HG03460 (cell line): Measurements from ENCODE around the gene MOCOS.

Experiments
- ATAC-seq: cut with Tn5 transposase; IDR thresholded peaks from one replicate; pipeline ENCODE4 v1.9.1; 2021; ENCODE audit not compliant: unreplicated experiment

MOCOS gene

DNA sequence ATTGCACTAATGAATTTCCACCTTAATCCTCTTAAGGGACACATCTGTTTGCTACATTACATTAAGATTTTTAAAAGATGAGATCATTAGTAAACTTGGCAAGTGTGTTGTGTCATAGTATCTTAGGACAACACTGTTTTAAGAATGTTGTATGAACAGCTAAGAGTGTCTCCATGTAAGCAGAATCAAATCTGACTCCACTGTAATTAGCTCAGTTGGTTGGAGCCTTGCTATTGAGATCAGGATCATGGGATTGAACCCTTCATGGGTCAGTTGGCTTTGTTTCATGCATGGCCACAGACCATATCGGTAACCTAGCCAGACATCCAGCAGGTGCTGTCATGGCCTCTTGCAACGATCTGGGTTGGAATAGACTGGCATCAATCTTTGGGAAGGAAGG is 115.4 kb downstream of the MOCOS start:
- ATAC-seq = no peak

DNA sequence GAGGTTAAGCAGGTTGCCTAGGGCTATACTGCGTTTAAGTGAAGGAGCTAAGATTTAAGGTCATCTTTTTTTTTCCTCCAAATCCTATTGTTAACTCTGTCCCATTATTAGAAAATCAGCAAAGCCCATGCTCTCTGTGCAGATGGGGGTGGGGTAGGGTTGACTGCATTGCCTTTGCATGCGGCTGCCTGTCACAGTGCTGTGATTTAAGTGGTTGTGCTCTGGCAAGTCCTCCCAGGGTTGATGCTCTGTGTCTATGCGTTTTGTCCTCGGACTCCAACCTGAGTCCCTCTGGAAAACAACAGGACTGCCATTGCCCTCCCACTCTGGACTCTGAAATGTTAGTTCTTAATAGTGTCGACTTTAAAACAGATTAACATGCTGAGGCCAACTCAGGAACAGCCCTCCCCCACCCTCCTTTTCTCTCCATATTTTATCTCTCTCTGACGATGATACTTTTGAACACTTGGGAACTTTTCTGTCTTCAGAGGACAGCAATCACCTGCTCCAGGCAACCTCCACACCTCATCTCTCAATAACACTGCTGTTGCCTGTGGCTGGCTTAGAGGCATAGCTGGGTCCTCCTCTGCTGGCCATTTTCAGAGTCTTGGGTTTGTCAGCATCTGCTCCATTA is 116.0 kb downstream of the MOCOS start:
- ATAC-seq = no peak

DNA sequence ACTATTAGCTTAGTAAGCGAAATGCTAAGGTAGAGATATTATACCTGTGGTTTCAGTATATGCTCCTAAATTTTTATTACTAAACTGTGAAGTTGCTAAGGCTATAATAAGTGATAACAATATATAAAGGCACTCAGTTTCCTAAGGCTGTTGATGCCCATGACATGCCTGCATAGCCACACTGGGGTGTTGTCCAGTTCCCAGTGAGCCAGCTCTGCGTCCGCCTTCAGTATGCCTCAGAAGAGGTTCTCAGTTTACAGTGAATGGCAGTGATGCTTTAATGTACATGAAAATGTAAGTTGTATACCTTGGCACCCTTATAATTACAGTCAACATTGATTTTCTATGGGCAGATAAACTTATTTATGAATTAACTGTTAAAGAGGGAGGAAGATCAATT is 117.4 kb downstream of the MOCOS start:
- no peak for ATAC-seq

DNA sequence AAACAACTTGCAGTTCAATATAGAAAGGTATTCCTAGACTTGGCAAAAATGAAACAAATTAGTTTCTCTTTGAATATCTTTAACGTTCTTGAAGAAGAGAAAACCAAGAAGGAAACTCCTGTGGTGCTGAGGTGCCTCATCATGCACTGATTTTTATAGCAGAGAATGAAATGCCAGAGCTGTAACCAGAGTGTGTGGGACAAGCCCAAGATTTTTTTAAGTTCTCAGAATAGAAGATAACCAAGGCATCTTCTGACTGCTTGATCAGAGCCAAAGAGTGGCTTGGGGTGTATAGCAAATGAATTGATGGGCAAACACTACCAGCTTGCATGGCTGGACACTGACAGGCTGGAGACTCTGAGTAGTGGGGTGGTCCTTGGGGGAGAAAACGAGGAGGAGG is 118.1 kb downstream of the MOCOS start:
- ATAC-seq = no peak

DNA sequence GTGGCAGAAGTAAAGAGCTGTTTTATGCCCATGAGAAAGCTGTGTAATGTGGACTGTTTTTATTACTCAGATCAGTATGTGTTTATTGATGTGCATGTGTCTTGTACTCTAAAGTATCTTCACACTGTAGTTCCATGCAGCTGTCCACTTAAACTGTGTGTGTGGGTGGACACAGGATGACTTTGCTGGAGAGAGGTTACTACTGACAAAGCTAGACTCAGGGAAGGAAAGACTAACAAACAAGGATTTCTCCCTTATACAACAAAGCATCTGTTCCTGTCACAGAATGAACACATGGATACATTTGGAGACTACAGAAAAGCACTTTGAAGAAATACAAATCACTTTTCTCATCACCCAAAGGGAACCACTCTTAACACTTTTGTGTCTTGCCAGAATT is 120.2 kb downstream of the MOCOS start:
- no peak for ATAC-seq

DNA sequence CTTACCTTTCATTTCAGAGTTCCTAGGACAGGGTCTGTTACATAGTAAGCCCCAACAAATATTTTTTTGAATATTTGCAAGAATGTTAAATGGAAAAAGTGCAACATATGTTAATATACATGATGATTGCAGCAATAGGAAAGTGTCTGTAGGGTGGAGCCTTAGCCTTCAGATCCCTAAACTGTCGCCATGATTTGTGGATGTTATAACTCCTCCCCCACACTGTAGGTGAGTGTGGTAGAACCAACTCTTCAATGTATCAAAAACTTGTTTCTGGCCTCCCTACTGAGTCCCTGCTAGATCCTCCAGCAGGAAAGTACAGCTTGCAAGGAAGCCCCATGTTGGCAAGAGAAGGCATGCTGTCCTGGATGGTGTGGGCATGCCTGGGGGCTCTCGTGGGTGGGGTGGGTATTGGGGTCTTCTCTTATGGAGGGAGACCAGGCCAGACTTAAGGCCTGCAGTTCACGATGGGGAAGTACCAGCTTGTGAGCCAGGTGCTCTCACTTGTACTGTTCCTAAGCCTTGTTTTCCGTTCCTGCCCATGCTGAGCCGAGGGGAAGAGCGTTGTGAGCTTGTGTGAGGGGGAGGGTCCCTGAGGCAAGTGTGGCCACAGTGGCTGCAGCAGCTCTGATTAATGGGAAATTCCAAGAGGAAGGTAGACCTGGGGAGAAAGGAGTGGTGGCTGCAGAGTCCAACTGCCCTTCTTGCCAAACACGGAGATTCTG is 121.6 kb downstream of the MOCOS start:
- no peak for ATAC-seq

DNA sequence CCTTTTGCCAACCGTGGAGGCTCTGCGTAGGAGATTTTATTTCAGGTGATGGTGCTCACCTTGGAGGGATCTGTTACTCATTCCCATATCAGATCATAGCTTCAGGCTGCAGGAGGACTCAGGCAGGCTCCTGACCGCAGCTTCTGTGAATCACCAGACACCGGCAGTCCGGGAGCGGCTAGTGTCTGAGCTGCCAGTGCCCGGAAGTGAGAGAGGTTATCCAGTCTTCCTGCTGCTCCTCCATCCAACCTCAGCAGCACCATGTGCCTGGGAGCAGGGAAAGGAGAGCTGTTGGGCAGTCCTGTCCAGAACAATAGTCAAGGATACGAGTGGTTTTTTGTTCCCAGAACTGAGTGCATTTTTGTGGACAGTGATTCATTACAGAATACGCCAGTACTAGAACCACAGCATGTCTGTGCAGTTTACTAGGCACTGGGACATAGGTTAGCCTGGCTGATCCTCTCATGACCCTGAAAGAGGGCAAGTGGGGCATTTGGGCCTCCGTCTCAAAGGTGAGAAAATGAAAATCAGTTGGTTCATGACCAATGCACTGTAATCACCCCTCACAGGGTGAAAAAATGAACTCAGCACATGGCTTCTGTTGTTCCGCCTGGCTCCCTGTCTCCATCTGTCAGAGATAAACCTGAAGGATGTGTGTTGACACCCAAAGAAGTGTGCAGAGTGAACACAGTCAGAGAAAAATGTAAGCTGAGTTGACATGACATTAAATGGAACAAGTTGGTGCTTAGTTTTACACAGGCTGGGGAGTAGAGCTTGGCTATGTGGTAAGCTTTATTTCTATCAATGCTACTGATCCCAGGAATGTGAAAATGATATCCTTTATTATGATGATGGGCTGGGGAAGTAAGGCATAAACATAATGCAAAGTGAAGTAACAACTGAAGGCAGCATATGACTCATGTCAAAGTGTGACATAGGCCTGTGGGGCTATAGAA is 122.4 kb downstream of the MOCOS start:
- no peak for ATAC-seq

DNA sequence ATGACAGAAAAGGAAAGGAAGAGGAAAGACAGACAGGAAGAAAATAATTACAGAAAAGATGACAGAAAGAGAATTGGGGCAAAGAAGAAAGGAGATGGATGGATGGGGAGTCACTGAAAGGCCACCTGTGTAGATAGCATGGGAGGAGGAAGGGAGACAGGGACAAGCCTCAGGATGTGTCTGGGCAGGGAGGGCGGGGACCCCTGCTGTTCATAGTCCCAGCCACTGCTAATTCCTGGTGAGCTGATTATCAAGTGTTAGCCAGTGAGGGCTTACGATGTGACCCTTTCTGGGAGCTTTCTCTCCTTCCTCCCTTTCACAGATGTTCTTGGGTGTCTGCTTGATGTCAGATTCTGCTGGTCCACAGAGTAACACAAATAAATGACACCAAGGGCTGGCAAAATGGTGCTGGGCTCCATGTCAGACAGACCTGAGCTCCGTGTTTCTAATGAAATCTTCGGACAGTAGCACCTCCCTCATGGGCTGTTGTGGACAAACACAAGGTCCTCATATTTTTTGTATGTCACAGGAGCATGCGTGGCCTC is 123.8 kb downstream of the MOCOS start:
- no peak for ATAC-seq

DNA sequence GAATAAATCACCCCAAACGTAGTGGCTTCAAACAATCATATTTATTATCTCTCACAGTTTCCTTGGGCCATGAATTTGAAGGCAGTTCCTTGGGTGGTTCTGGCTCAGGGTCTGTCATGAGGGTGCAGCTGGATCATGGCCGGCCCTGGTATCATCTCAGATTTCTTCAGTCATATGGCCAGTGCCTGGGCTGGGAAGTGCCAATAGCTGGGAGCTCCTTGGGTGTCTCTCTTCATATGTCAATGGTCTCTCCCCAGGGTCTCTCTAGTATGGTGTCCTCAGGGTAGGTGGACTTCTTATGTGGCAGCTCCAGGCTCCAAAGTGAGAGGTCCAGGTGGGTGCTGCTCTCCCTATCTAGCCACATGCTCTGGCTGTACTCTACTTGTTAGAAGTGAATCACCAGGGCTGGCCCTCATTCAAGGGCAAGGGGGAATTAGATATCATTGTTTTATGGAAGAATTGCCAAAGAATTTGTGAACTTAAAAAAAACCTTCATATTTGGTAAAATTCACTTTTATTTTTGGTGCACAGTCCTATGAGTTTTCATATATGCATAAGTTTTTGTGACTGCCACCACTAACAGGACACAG is 125.6 kb downstream of the MOCOS start:
- no peak for ATAC-seq

DNA sequence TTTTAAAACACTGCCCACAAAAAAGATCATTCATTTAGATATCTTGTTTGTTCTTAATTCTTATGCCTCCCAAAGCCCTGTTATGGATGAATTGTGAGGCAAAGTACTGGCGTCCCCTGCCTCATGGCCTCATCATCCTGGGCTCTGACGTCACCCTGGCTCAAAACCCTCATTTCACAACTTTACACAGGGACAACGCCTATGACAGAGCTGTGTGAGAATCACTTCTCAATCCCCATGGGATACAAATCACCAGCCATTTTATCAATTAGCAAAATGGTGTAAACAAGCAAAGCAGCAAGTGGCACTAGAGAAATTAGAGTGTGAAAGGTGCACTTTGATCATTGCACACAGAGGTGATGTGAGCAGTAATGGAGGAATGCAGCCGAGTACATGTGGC is 126.8 kb downstream of the MOCOS start:
- no peak for ATAC-seq

DNA sequence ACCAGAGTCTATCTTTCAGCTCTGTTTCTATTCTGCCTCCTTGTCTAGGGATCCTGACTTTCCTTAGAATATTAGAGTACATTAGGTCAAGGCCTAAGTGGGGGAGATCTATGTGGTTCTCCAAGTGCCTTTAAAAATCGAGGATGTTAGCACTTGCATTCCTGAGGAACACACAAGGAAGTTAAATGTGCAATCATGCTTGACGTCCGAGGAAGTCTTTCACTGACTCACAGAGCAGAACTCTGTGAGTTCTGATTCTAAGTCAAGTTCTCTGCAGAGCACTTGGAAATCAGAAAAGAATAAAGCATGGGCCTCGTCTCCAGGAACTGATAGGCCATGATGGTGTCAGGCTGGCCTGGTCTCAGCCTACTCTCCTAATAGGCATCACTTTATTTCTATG is 127.5 kb downstream of the MOCOS start:
- ATAC-seq = no peak

DNA sequence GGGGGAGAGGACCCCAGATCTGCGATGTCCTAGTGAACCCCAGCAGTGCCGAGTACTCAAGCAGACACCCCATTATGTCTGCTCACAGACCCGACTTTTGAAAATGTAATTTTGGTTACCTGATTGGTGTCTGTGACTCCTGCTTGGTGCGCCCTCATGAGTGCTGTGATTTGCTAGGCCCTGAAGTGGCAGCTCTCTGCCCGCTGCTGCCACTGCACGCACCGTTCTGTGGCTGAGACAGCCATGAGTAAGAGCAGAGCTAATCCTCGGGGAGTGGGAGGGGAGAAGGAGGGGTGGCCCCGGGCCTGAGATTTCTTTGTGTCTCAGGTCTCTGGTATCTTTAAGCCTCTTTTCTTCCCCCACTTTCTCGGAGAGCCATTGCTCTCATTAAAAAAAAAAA is 128.4 kb downstream of the MOCOS start:
- ATAC-seq = no peak

DNA sequence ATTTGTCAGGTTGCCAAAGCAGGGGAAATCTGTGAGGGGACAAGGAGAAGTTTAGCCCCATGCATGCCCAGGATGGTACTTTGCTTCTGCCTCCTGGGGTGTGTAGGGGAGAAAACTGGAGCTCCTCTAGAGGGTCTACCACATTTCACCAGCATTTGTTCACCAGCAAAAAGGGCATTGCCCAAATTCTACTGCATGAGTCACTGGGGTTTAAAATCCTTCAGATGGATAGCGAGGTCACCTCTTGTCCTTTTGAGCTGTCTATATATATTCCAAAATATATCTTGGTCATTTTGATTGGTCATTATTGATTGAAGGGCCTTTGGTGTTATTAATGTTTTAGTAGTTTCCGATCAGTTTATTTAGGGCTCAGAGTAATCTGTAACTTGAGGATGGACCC is 128.9 kb downstream of the MOCOS start:
- ATAC-seq = no peak
